ENCODE data around the gene EYA2.

The EYA2 gene

GRCh38 chr20:47093320-47093966 lies 198.8 kb downstream of the EYA2 start:
- H3K23ac ChIP-seq (ENCODE audit: low read depth, low read length, poor library complexity), result no peak overlapping the region
- H2AK5ac ChIP-seq (ENCODE audit: low read depth, low read length), result no peak overlapping the region
- no peak overlapping the region for H3K14ac ChIP-seq (ENCODE audit: low read length)
- H4K8ac ChIP-seq (ENCODE audit: low read depth, low read length), result no peak overlapping the region
- H3K4me2 ChIP-seq (ENCODE audit: insufficient read depth, low read length, poor library complexity, severe bottlenecking), result no peak overlapping the region
- peak overlapping the region in 1 of 2 donors; percentile 10 for H3K4me3 ChIP-seq (ENCODE audit: low read length in 2 of 2)
- H3K9ac ChIP-seq (ENCODE audit: low read depth, low read length, poor library complexity), result no peak overlapping the region
- H3K79me1 ChIP-seq (ENCODE audit: low read depth, low read length), result no peaks in the 10 kb centered on the region
- H3K36me3 ChIP-seq (replicated peaks in 1 of 2; ENCODE audit: control insufficient read depth in 2 of 2, insufficient read depth in 2 of 2, low read length in 2 of 2), result no peaks in the 10 kb centered on the region
- H2AFZ ChIP-seq (ENCODE audit: low read length), result no peak overlapping the region
- no peak overlapping the region for H3K4ac ChIP-seq (ENCODE audit: low read length)
- no peak overlapping the region for H3K27ac ChIP-seq (replicated peaks; ENCODE audit: low read length)
- H2BK15ac ChIP-seq (ENCODE audit: low read length), result no peak overlapping the region
- no peak overlapping the region for H2BK120ac ChIP-seq (ENCODE audit: low read depth, low read length)
- no peak for DNase-seq (ENCODE audit: low spot score)
- H4K91ac ChIP-seq (ENCODE audit: low read depth, low read length, poor library complexity), result no peak overlapping the region
- no peak overlapping the region for H2BK12ac ChIP-seq (ENCODE audit: low read length)
- H2BK5ac ChIP-seq (ENCODE audit: low read length), result no peak overlapping the region
- no peaks in the 10 kb centered on the region for H3K9me3 ChIP-seq (replicated peaks in 1 of 2; ENCODE audit: control insufficient read depth in 2 of 2, insufficient read depth in 1 of 2, low read depth in 1 of 2, low read length in 2 of 2)
- H3K4me1 ChIP-seq (ENCODE audit: control insufficient read depth in 2 of 2, insufficient read depth in 1 of 2, low read depth in 1 of 2, low read length in 2 of 2), result peaks cover 0 to 4% of the 10 kb centered on the region in 2 donors
- no CpG with 5 or more reads among the region's 13 CpGs for WGBS, 2 donors (ENCODE audit: extremely low coverage in 2 of 2, insufficient read length in 2 of 2, insufficient replicate concordance in 1 of 2)
- peaks cover 0 to 9% (median 0%) of the 10 kb centered on the region in 3 experiments for H3K27me3 ChIP-seq (ENCODE audit: control insufficient read depth in 3 of 3, insufficient read depth in 3 of 3, low read depth in 1 of 3, low read length in 3 of 3)
- no peak overlapping the region for H3K18ac ChIP-seq (ENCODE audit: low read length)

- H3K18ac ChIP-seq (ENCODE audit: low read length), result no peak overlapping the region
- H3K36me3 ChIP-seq (replicated peaks in 1 of 2; ENCODE audit: control insufficient read depth in 2 of 2, insufficient read depth in 2 of 2, low read length in 2 of 2), result no peaks in the 10 kb centered on the region
- no peak overlapping the region for H3K23ac ChIP-seq (ENCODE audit: low read depth, low read length, poor library complexity)
- H3K79me1 ChIP-seq (ENCODE audit: low read depth, low read length), result no peaks in the 10 kb centered on the region
- H4K8ac ChIP-seq (ENCODE audit: low read depth, low read length), result no peak overlapping the region
- H3K9me3 ChIP-seq (replicated peaks in 1 of 2; ENCODE audit: control insufficient read depth in 2 of 2, insufficient read depth in 1 of 2, low read depth in 1 of 2, low read length in 2 of 2), result no peaks in the 10 kb centered on the region
- no peak overlapping the region for H3K27ac ChIP-seq (replicated peaks; ENCODE audit: low read length)
- no peak for DNase-seq (ENCODE audit: low spot score)
- H3K4me1 ChIP-seq (ENCODE audit: control insufficient read depth in 2 of 2, insufficient read depth in 1 of 2, low read depth in 1 of 2, low read length in 2 of 2), result no peaks in the 10 kb centered on the region
- peaks cover 0 to 9% (median 0%) of the 10 kb centered on the region in 3 experiments for H3K27me3 ChIP-seq (ENCODE audit: control insufficient read depth in 3 of 3, insufficient read depth in 3 of 3, low read depth in 1 of 3, low read length in 3 of 3)
- WGBS, 2 donors (ENCODE audit: extremely low coverage in 2 of 2, insufficient read length in 2 of 2, insufficient replicate concordance in 1 of 2), result no CpG with 5 or more reads among the region's 1 CpG
- H2AK5ac ChIP-seq (ENCODE audit: low read depth, low read length), result no peak overlapping the region
- H3K4me2 ChIP-seq (ENCODE audit: insufficient read depth, low read length, poor library complexity, severe bottlenecking), result no peak overlapping the region
- no peak overlapping the region for H2BK5ac ChIP-seq (ENCODE audit: low read length)
- no peak overlapping the region for H2BK120ac ChIP-seq (ENCODE audit: low read depth, low read length)
- no peak overlapping the region for H2BK15ac ChIP-seq (ENCODE audit: low read length)
- H4K91ac ChIP-seq (ENCODE audit: low read depth, low read length, poor library complexity), result no peak overlapping the region
- no peak overlapping the region for H2BK12ac ChIP-seq (ENCODE audit: low read length)
- no peak overlapping the region for H2AFZ ChIP-seq (ENCODE audit: low read length)
- no peak overlapping the region for H3K4me3 ChIP-seq (ENCODE audit: low read length in 2 of 2)
- no peak overlapping the region for H3K4ac ChIP-seq (ENCODE audit: low read length)
- H3K9ac ChIP-seq (ENCODE audit: low read depth, low read length, poor library complexity), result no peak overlapping the region
- no peak overlapping the region for H3K14ac ChIP-seq (ENCODE audit: low read length)
Observed at GRCh38 chr20:47095690-47096089, 201.0 kb downstream of the EYA2 start.

DNA sequence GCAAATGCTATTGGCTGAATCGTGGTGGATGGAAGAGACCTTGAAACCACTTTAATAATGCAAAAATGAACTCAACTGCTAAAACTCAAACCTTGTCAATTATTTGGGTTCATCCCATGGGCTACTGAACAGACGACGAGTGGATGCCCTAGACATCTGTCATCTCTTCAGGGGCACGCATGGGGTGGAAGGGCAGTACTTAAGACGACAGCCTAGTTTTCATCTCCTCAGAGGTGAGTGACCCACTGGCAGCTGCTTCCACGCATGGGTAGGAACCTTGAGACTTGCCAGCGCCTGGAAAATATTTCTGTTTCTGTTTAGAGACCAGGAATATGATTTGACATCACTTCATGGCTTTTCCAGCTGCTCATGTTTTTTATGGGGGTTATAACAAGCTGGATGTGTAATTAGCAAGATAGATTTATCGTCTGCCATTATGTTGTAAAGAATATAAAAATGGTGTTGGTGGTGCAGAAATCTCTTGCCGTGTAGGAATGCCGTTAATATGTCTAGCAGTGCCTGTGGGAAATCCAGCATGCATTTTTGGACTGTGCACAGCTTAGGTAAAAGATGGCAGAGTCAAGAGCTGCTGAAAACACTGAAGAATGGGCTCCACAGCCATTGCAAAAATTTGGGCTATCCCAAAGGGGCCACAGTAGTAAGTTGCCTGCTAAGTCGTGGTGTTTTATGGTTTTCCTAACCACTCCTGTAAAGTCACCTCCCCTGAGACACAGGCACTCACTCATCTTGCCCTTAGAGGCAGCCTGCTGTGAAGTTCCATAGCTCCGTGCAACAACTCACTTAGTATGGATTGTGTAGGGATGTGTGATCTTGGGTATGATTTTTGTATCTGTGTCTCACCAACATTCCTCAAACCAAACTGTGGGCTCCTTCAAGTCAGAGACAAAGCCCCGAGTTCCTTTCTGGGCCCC lies 203.3 kb downstream of the EYA2 start:
- H2BK5ac ChIP-seq (ENCODE audit: low read length), result no peak overlapping the region
- no peak overlapping the region for H2BK12ac ChIP-seq (ENCODE audit: low read length)
- H3K9ac ChIP-seq (ENCODE audit: low read depth, low read length, poor library complexity), result no peak overlapping the region
- H2BK120ac ChIP-seq (ENCODE audit: low read depth, low read length), result no peak overlapping the region
- no peak overlapping the region for H2AFZ ChIP-seq (ENCODE audit: low read length)
- no peak overlapping the region for H4K8ac ChIP-seq (ENCODE audit: low read depth, low read length)
- no peaks in the 10 kb centered on the region for H3K27me3 ChIP-seq (ENCODE audit: control insufficient read depth in 3 of 3, insufficient read depth in 3 of 3, low read depth in 1 of 3, low read length in 3 of 3)
- no CpG with 5 or more reads among the region's 13 CpGs for WGBS, 2 donors (ENCODE audit: extremely low coverage in 2 of 2, insufficient read length in 2 of 2, insufficient replicate concordance in 1 of 2)
- no peak for DNase-seq (ENCODE audit: low spot score)
- H2BK15ac ChIP-seq (ENCODE audit: low read length), result no peak overlapping the region
- no peak overlapping the region for H3K23ac ChIP-seq (ENCODE audit: low read depth, low read length, poor library complexity)
- H3K4me3 ChIP-seq (ENCODE audit: low read length in 2 of 2), result no peak overlapping the region
- H3K79me1 ChIP-seq (ENCODE audit: low read depth, low read length), result no peaks in the 10 kb centered on the region
- no peaks in the 10 kb centered on the region for H3K36me3 ChIP-seq (replicated peaks in 1 of 2; ENCODE audit: control insufficient read depth in 2 of 2, insufficient read depth in 2 of 2, low read length in 2 of 2)
- H2AK5ac ChIP-seq (ENCODE audit: low read depth, low read length), result no peak overlapping the region
- H3K4me1 ChIP-seq (ENCODE audit: control insufficient read depth in 2 of 2, insufficient read depth in 1 of 2, low read depth in 1 of 2, low read length in 2 of 2), result no peaks in the 10 kb centered on the region
- H3K4me2 ChIP-seq (ENCODE audit: insufficient read depth, low read length, poor library complexity, severe bottlenecking), result no peak overlapping the region
- H3K18ac ChIP-seq (ENCODE audit: low read length), result no peak overlapping the region
- no peak overlapping the region for H3K4ac ChIP-seq (ENCODE audit: low read length)
- no peaks in the 10 kb centered on the region for H3K9me3 ChIP-seq (replicated peaks in 1 of 2; ENCODE audit: control insufficient read depth in 2 of 2, insufficient read depth in 1 of 2, low read depth in 1 of 2, low read length in 2 of 2)
- no peak overlapping the region for H3K27ac ChIP-seq (replicated peaks; ENCODE audit: low read length)
- H4K91ac ChIP-seq (ENCODE audit: low read depth, low read length, poor library complexity), result no peak overlapping the region
- no peak overlapping the region for H3K14ac ChIP-seq (ENCODE audit: low read length)

DNA sequence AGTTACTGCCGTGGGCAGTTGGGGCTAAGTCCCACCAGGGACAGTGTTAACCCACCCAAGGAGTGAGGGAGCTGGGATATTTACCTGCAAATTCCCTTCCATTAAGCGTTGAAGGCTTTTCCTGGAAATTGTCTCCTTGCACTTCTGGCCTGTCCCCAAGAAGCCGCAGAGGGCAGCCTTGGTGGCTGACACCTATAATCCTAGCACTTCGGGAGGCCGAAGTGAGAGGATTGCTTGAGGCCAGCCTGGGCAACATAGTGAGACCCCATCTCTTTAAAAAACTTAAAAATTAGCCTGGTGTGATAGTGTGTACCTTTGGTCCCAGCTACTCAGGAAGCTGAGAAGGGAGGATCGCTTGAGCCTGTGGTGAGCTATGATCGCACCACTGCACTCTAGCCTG lies 204.4 kb downstream of the EYA2 start:
- Histone ChIP-seq H3K79me1 (ENCODE audit: low read depth, low read length) (no peaks in the 10 kb centered on the region), H3K27ac (replicated peaks; ENCODE audit: low read length) (no peak overlapping the region), H3K27me3 (ENCODE audit: control insufficient read depth in 3 of 3, insufficient read depth in 3 of 3, low read depth in 1 of 3, low read length in 3 of 3) (no peaks in the 10 kb centered on the region), H2BK120ac (ENCODE audit: low read depth, low read length) (no peak overlapping the region), H2BK12ac (ENCODE audit: low read length) (no peak overlapping the region), H2BK15ac (ENCODE audit: low read length) (no peak overlapping the region), H2AFZ (ENCODE audit: low read length) (no peak overlapping the region), H2AK5ac (ENCODE audit: low read depth, low read length) (no peak overlapping the region), H3K9me3 (replicated peaks in 1 of 2; ENCODE audit: control insufficient read depth in 2 of 2, insufficient read depth in 1 of 2, low read depth in 1 of 2, low read length in 2 of 2) (no peaks in the 10 kb centered on the region), H3K4me2 (ENCODE audit: insufficient read depth, low read length, poor library complexity, severe bottlenecking) (no peak overlapping the region), H3K4me3 (ENCODE audit: low read length in 2 of 2) (no peak overlapping the region), H4K91ac (ENCODE audit: low read depth, low read length, poor library complexity) (no peak overlapping the region), H2BK5ac (ENCODE audit: low read length) (no peak overlapping the region), H3K9ac (ENCODE audit: low read depth, low read length, poor library complexity) (no peak overlapping the region), H3K23ac (ENCODE audit: low read depth, low read length, poor library complexity) (no peak overlapping the region), H3K4ac (ENCODE audit: low read length) (no peak overlapping the region), H3K4me1 (ENCODE audit: control insufficient read depth in 2 of 2, insufficient read depth in 1 of 2, low read depth in 1 of 2, low read length in 2 of 2) (no peaks in the 10 kb centered on the region), H3K18ac (ENCODE audit: low read length) (no peak overlapping the region), H3K14ac (ENCODE audit: low read length) (no peak overlapping the region), H3K36me3 (replicated peaks in 1 of 2; ENCODE audit: control insufficient read depth in 2 of 2, insufficient read depth in 2 of 2, low read length in 2 of 2) (no peaks in the 10 kb centered on the region), H4K8ac (ENCODE audit: low read depth, low read length) (no peak overlapping the region)
- no CpG with 5 or more reads among the region's 7 CpGs for WGBS, 2 donors (ENCODE audit: extremely low coverage in 2 of 2, insufficient read length in 2 of 2, insufficient replicate concordance in 1 of 2)
- DNase-seq (ENCODE audit: low spot score), result no peak

Measured in neuronal stem cell (in vitro differentiated cells).